GM23248 (cell line): Measurements from ENCODE around the gene TLCD4. TPM values are rescaled to one million over a fixed set of nuclear protein-coding genes. Genes with fewer than 3 reads are reported as not detected.

Experiments
- DNase-seq: peaks from one replicate; pipeline ENCODE4 v3.0.0-alpha.2; 2015
- H2AFZ ChIP-seq: fragments of 200-600 bp; sonication (generic); 2 replicates; pipeline ENCODE4 v1.6.1; 2016; ENCODE audit warnings: antibody characterized with exemption
- H3F3A ChIP-seq: fragments of 200-600 bp; sonication (generic); 2 replicates; pipeline ENCODE4 v1.6.1; 2016; ENCODE audit warnings: mild to moderate bottlenecking, antibody characterized with exemption, mixed run types; ENCODE audit not compliant: insufficient read depth
- H3K27ac ChIP-seq: fragments of 200-600 bp; sonication (generic); 2 replicates; pipeline ENCODE4 v1.5.1; 2016; ENCODE audit warnings: mild to moderate bottlenecking
- H3K27me3 ChIP-seq: fragments of 200-600 bp; sonication (generic); replicated peaks from 2 replicates; pipeline ENCODE4 v1.6.1; 2016; ENCODE audit warnings: mild to moderate bottlenecking; ENCODE audit not compliant: insufficient read depth
- H3K36me3 ChIP-seq: fragments of 200-600 bp; sonication (generic); 2 replicates; pipeline ENCODE4 v1.6.1; 2016; ENCODE audit warnings: low read depth, mild to moderate bottlenecking
- H3K4me1 ChIP-seq: fragments of 200-600 bp; sonication (generic); 2 replicates; pipeline ENCODE4 v1.6.1; 2016; ENCODE audit warnings: mild to moderate bottlenecking; ENCODE audit not compliant: insufficient read depth
- H3K4me2 ChIP-seq: fragments of 200-600 bp; sonication (generic); one replicate; pipeline ENCODE4 v1.6.1; 2016; ENCODE audit warnings: mild to moderate bottlenecking; ENCODE audit not compliant: unreplicated experiment
- H3K4me3 ChIP-seq: fragments of 200-600 bp; sonication (generic); 2 replicates; pipeline ENCODE4 v1.5.1; 2016; ENCODE audit warnings: mild to moderate bottlenecking
- H3K79me2 ChIP-seq: fragments of 200-600 bp; sonication (generic); 2 replicates; pipeline ENCODE4 v1.6.1; 2016; ENCODE audit warnings: mild to moderate bottlenecking; ENCODE audit not compliant: insufficient read depth
- H3K9ac ChIP-seq: fragments of 200-600 bp; sonication (generic); 2 replicates; pipeline ENCODE4 v1.6.1; 2016; ENCODE audit warnings: mild to moderate bottlenecking
- H3K9me2 ChIP-seq: fragments of 200-600 bp; sonication (generic); 2 replicates; pipeline ENCODE4 v1.6.1; 2016; ENCODE audit warnings: mixed run types, mild to moderate bottlenecking, moderate library complexity; ENCODE audit not compliant: insufficient read depth
- H3K9me3 ChIP-seq: fragments of 200-600 bp; sonication (generic); one replicate; pipeline ENCODE4 v1.6.1; 2017; ENCODE audit warnings: low read depth
- H4K20me1 ChIP-seq: fragments of 200-600 bp; sonication (generic); 2 replicates; pipeline ENCODE4 v1.6.0; 2016; ENCODE audit not compliant: insufficient read depth
- EZH2 ChIP-seq: fragments of 200-600 bp; sonication (generic); IDR thresholded peaks from 2 replicates; pipeline ENCODE4 v1.6.1; 2018; ENCODE audit warnings: antibody characterized with exemption, mild to moderate bottlenecking; ENCODE audit not compliant: insufficient read depth, poor library complexity, severe bottlenecking
- EZH2phosphoT487 ChIP-seq: fragments of 200-600 bp; sonication (generic); IDR thresholded peaks from 2 replicates; pipeline ENCODE4 v1.6.1; 2018; ENCODE audit warnings: antibody characterized with exemption, moderate library complexity, mild to moderate bottlenecking, low read depth; ENCODE audit not compliant: insufficient read depth
- WGBS, 2 experiments: methylation state at CpG; one replicate each; pipeline ENCODE4 v1.1.6; 2015 to 2017; ENCODE audit warnings: low lambda C conversion rate in 2 of 2, low coverage in 1 of 2; ENCODE audit errors: missing lambda C conversion rate in 2 of 2; 5-methylcytosine and 5-hydroxymethylcytosine counted together
- in situ Hi-C: fragments of 300-500 bp; cut with MboI; formaldehyde crosslinking; loops from 2 replicates; pipeline ENCODE4 v1.15.0; 2020
- polyA plus RNA-seq: library from polyadenylated mRNA; unstranded; fragments of >200 nt; fragmentation: Nextera tagmentation; extraction: Ambion mirVana; gene quantifications from 2 replicates; pipeline ENCODE4 v1.2.1, GENCODE V29; 2016
- total RNA-seq: library from RNA; depleted of rRNA; stranded (reverse); fragments of >200 nt; shearing (Covaris generic); gene quantifications from 2 replicates; pipeline ENCODE4 v1.2.3, GENCODE V29; 2014

TLCD4 gene
- total and polyA plus RNA-seq, 2 experiments from 2014 or later, result not detected

GRCh38 chr1:95133687-95134086, 16.5 kb downstream of the TLCD4 start:
- Histone ChIP-seq H3K4me2 (no peak overlapping the region), H3K9me3 (no peaks in the 10 kb centered on the region), H3K27me3 (no peaks in the 10 kb centered on the region; the same call in 1 of the 2 replicates), H4K20me1 (no peaks in the 10 kb centered on the region), H2AFZ (no peak overlapping the region), H3K79me2 (no peaks in the 10 kb centered on the region), H3F3A (no peaks in the 10 kb centered on the region), H3K9me2 (no peaks in the 10 kb centered on the region), H3K4me3 (no peak overlapping the region), H3K36me3 (no peaks in the 10 kb centered on the region), H3K27ac (no peak overlapping the region), H3K4me1 (no peaks in the 10 kb centered on the region), H3K9ac (no peak overlapping the region)
- no peak for DNase-seq
- in situ Hi-C loops, result no loop called here
- no peak for TF ChIP-seq EZH2phosphoT487
- TF ChIP-seq EZH2, result no peak

DNA sequence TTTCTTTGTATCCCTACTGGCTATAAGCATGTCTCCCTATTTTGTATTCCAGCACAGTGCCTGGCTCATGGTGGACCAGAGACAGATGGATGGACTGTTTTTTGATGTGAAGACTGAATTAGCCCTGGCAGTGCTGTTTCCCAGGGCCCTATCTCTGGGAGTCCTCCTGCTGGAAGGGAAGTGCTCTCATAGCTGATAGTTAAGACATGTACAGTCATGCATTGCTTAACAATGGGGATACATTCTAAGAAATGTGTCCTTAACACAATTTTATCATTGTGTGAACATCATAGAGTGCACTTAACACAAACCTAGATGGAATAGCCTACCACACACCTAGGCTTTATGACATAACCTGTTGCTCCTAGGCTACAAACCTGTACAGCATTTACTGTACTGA, 21.1 kb downstream of the TLCD4 start:
- no peaks in the 10 kb centered on the region for H3K9me2 ChIP-seq
- no peak overlapping the region for H3K27ac ChIP-seq
- H3K9me3 ChIP-seq, result no peaks in the 10 kb centered on the region
- H3K27me3 ChIP-seq, result no peaks in the 10 kb centered on the region; the same call in 1 of the 2 replicates
- H3K9ac ChIP-seq, result no peak overlapping the region
- H2AFZ ChIP-seq, result no peak overlapping the region
- no peaks in the 10 kb centered on the region for H3K36me3 ChIP-seq
- H3K4me3 ChIP-seq, result no peak overlapping the region
- in situ Hi-C loops, result no loop called here
- no peak for TF ChIP-seq EZH2
- no peak for TF ChIP-seq EZH2phosphoT487
- H3K4me1 ChIP-seq, result no peaks in the 10 kb centered on the region
- H3K79me2 ChIP-seq, result no peaks in the 10 kb centered on the region
- no peaks in the 10 kb centered on the region for H4K20me1 ChIP-seq
- DNase-seq, result no peak
- H3K4me2 ChIP-seq, result no peak overlapping the region
- H3F3A ChIP-seq, result no peaks in the 10 kb centered on the region

- H3K9me2 ChIP-seq, result no peaks in the 10 kb centered on the region
- TF ChIP-seq EZH2phosphoT487, result no peak
- no peak for DNase-seq
- H3F3A ChIP-seq, result no peaks in the 10 kb centered on the region
- in situ Hi-C loops, result no loop called here
- H3K9me3 ChIP-seq, result no peaks in the 10 kb centered on the region
- WGBS, 2 experiments, result 80 to 86% methylated on average over 1 of the region's 1 CpG
- no peak overlapping the region for H3K27ac ChIP-seq
- no peaks in the 10 kb centered on the region; the same call in 1 of the 2 replicates for H3K27me3 ChIP-seq
- no peak overlapping the region for H3K4me3 ChIP-seq
- no peaks in the 10 kb centered on the region for H3K36me3 ChIP-seq
- H2AFZ ChIP-seq, result no peak overlapping the region
- H4K20me1 ChIP-seq, result no peaks in the 10 kb centered on the region
- no peaks in the 10 kb centered on the region for H3K79me2 ChIP-seq
- no peak overlapping the region for H3K4me2 ChIP-seq
- no peak overlapping the region for H3K9ac ChIP-seq
- no peaks in the 10 kb centered on the region for H3K4me1 ChIP-seq
These were observed 21.9 kb downstream of the TLCD4 start for GRCh38 chr1:95139039-95139438.

GRCh38 chr1:95140791-95141190, 23.6 kb downstream of the TLCD4 start:
- H3F3A ChIP-seq, result no peaks in the 10 kb centered on the region
- no peak for TF ChIP-seq EZH2phosphoT487
- no peak for TF ChIP-seq EZH2
- H3K4me3 ChIP-seq, result no peak overlapping the region
- no peaks in the 10 kb centered on the region for H3K79me2 ChIP-seq
- H4K20me1 ChIP-seq, result no peaks in the 10 kb centered on the region
- no peak for DNase-seq
- H3K27me3 ChIP-seq, result no peaks in the 10 kb centered on the region; the same call in 1 of the 2 replicates
- no peak overlapping the region for H3K4me2 ChIP-seq
- no peak overlapping the region for H3K9ac ChIP-seq
- H3K9me3 ChIP-seq, result no peaks in the 10 kb centered on the region
- H3K36me3 ChIP-seq, result no peaks in the 10 kb centered on the region
- H2AFZ ChIP-seq, result no peak overlapping the region
- no peaks in the 10 kb centered on the region for H3K9me2 ChIP-seq
- in situ Hi-C loops, result no loop called here
- no peak overlapping the region for H3K27ac ChIP-seq
- no peaks in the 10 kb centered on the region for H3K4me1 ChIP-seq

DNA sequence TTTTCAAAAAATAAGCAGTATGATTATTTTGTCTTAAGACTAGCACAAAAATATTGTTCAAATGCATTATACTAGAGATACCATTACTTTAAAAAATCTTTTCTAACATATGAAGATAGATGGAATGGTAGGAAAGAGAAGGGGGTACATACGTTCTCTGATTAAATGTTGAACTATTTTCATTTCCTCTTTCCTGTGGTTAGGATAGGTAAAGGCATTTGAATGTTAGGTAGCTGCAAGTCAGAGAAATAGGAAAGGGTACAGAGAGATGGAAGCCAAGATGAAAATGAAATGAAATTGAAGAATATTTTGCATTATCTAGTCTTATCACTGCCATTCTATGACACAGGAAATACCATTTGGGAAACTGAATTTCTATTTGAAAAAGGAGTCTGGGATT, 28.3 kb downstream of the TLCD4 start:
- Histone ChIP-seq H3K27me3 (no peaks in the 10 kb centered on the region), H3K79me2 (no peaks in the 10 kb centered on the region), H3K4me2 (no peak overlapping the region), H3K36me3 (no peaks in the 10 kb centered on the region), H3K9me3 (no peaks in the 10 kb centered on the region), H3K27ac (no peak overlapping the region), H3F3A (no peaks in the 10 kb centered on the region), H2AFZ (no peak overlapping the region), H3K4me3 (no peak overlapping the region), H3K9ac (no peak overlapping the region), H3K9me2 (no peaks in the 10 kb centered on the region), H4K20me1 (no peaks in the 10 kb centered on the region), H3K4me1 (no peaks in the 10 kb centered on the region)
- in situ Hi-C loops, result no loop called here
- WGBS, 2 experiments, result 68 to 76% methylated on average over 1 of the region's 1 CpG
- TF ChIP-seq EZH2 (no peak), EZH2phosphoT487 (no peak)
- DNase-seq, result no peak
